ENCODE measurements around the gene PCBP3.

The PCBP3 gene

GRCh38 chr21:45637883-45638282 lies 5.6 kb upstream of the PCBP3 start:
- no peak for TF ChIP-seq MAX (IDR thresholded peaks at IDR 0.05; ENCODE audit: low read depth, low read length)
- TF ChIP-seq MYC (IDR thresholded peaks at IDR 0.05; ENCODE audit: low read depth, low read length): no peak
- H3K4me3 ChIP-seq (ENCODE audit: low read depth, low read length): no peak overlapping the region
- DNase-seq (ENCODE audit: low read depth): no peak

GRCh38 chr21:45638707-45639106 lies 4.8 kb upstream of the PCBP3 start:
- DNase-seq (ENCODE audit: low read depth): no peak

GRCh38 chr21:45639206-45640000 lies 4.1 kb upstream of the PCBP3 start:
- no peak for TF ChIP-seq POLR2A (IDR thresholded peaks at IDR 0.05; ENCODE audit: extremely low read depth, insufficient read length)
- TF ChIP-seq MYC (IDR thresholded peaks at IDR 0.05; ENCODE audit: low read depth, low read length): no peak
- no peak for TF ChIP-seq CTCF (IDR thresholded peaks at IDR 0.05; ENCODE audit: low read depth, low read length)
- no peak for TF ChIP-seq MAX (IDR thresholded peaks at IDR 0.05; ENCODE audit: low read depth, low read length)
- DNase-seq (ENCODE audit: low read depth): no peak
- no peak overlapping the region for H3K4me3 ChIP-seq (ENCODE audit: low read depth, low read length)

More at GRCh38 chr21:45638707-45639106, 4.8 kb upstream of the PCBP3 start:
- H3K4me3 ChIP-seq (ENCODE audit: low read depth, low read length): no peak overlapping the region
- TF ChIP-seq MYC (IDR thresholded peaks at IDR 0.05; ENCODE audit: low read depth, low read length): no peak
- no peak for TF ChIP-seq POLR2A (IDR thresholded peaks at IDR 0.05; ENCODE audit: extremely low read depth, insufficient read length)
- TF ChIP-seq MAX (IDR thresholded peaks at IDR 0.05; ENCODE audit: low read depth, low read length): no peak
- TF ChIP-seq CTCF (IDR thresholded peaks at IDR 0.05; ENCODE audit: low read depth, low read length): no peak

- no peak for TF ChIP-seq MAX (IDR thresholded peaks at IDR 0.05; ENCODE audit: low read depth, low read length)
- DNase-seq (ENCODE audit: low read depth): no peak
- H3K4me3 ChIP-seq (ENCODE audit: low read depth, low read length): no peak overlapping the region
These were observed 3.3 kb upstream of the PCBP3 start for GRCh38 chr21:45640001-45640887.

- no peak overlapping the region for H3K4me3 ChIP-seq (ENCODE audit: low read depth, low read length)
- no peak for DNase-seq (ENCODE audit: low read depth)
- TF ChIP-seq CTCF (IDR thresholded peaks at IDR 0.05; ENCODE audit: low read depth, low read length) (no peak), POLR2A (IDR thresholded peaks at IDR 0.05; ENCODE audit: extremely low read depth, insufficient read length) (no peak), MAX (IDR thresholded peaks at IDR 0.05; ENCODE audit: low read depth, low read length) (no peak), MYC (IDR thresholded peaks at IDR 0.05; ENCODE audit: low read depth, low read length) (no peak)
These were observed 2.5 kb upstream of the PCBP3 start for GRCh38 chr21:45640888-45641479.

- H3K4me3 ChIP-seq (ENCODE audit: low read depth, low read length): no peak overlapping the region
- no peak for DNase-seq (ENCODE audit: low read depth)
- TF ChIP-seq MYC (IDR thresholded peaks at IDR 0.05; ENCODE audit: low read depth, low read length): no peak
- TF ChIP-seq POLR2A (IDR thresholded peaks at IDR 0.05; ENCODE audit: extremely low read depth, insufficient read length): no peak
- TF ChIP-seq MAX (IDR thresholded peaks at IDR 0.05; ENCODE audit: low read depth, low read length): no peak
- TF ChIP-seq CTCF (IDR thresholded peaks at IDR 0.05; ENCODE audit: low read depth, low read length): no peak
These were observed 2.0 kb upstream of the PCBP3 start for GRCh38 chr21:45641480-45642035.
